Measurements from ENCODE around the gene KIF17. TPM values are rescaled to one million over a fixed set of nuclear protein-coding genes. Genes with fewer than 3 reads are reported as not detected.

Gene KIF17
- total RNA-seq, 6 donors from 2014 or later = 4.2 to 12.6 (median 8.5) TPM

GRCh38 chr1:20702416-20702815 is 15.4 kb downstream of the KIF17 start:
- Histone ChIP-seq H3K9me3 (no peaks in the 10 kb centered on the region), H3K36me3 (no peaks in the 10 kb centered on the region), H3K27me3 (no peaks in the 10 kb centered on the region), H3K27ac (no peak overlapping the region), H3K4me3 (no peak overlapping the region), H3K4me1 (peaks cover 0 to 1% (median 0%) of the 10 kb centered on the region in 4 donors)
- TF ChIP-seq CTCF (IDR thresholded peaks at IDR 0.05) (no peak), POLR2A (IDR thresholded peaks at IDR 0.05) (no peak), POLR2AphosphoS5 (IDR thresholded peaks at IDR 0.05) (no peak), EP300 (IDR thresholded peaks at IDR 0.05) (no peak)
- ATAC-seq (ENCODE audit: low FRiP score in 2 of 2) = no peak
- DNase-seq = no peak
- 89 to 94% methylated on average over 1 of the region's 1 CpG for WGBS, 2 donors

- no peak for DNase-seq
- no peaks in the 10 kb centered on the region for H3K9me3 ChIP-seq
- 89 to 96% methylated on average over 3 to 5 of the region's 5 CpGs for WGBS, 2 donors
- no peak overlapping the region for H3K4me3 ChIP-seq
- no peak for ATAC-seq (ENCODE audit: low FRiP score in 2 of 2)
- no peak overlapping the region for H3K27ac ChIP-seq
- H3K36me3 ChIP-seq = no peaks in the 10 kb centered on the region
- H3K4me1 ChIP-seq = peaks cover 3 to 7% (median 4%) of the 10 kb centered on the region in 4 donors
- no peak for TF ChIP-seq EP300 (IDR thresholded peaks at IDR 0.05)
- no peak for TF ChIP-seq POLR2AphosphoS5 (IDR thresholded peaks at IDR 0.05)
- no peak for TF ChIP-seq POLR2A (IDR thresholded peaks at IDR 0.05)
- TF ChIP-seq CTCF (IDR thresholded peaks at IDR 0.05) = no peak
- H3K27me3 ChIP-seq = no peaks in the 10 kb centered on the region
Observed at GRCh38 chr1:20701847-20702246, 16.0 kb downstream of the KIF17 start.

- H3K27ac ChIP-seq = no peak overlapping the region
- H3K9me3 ChIP-seq = no peaks in the 10 kb centered on the region
- no peaks in the 10 kb centered on the region for H3K27me3 ChIP-seq
- no peak overlapping the region for H3K4me3 ChIP-seq
- no peak for ATAC-seq (ENCODE audit: low FRiP score in 2 of 2)
- no peaks in the 10 kb centered on the region for H3K36me3 ChIP-seq
- WGBS, 2 donors = 85 to 88% methylated on average over 9 of the region's 9 CpGs
- no peak for TF ChIP-seq POLR2AphosphoS5 (IDR thresholded peaks at IDR 0.05)
- TF ChIP-seq EP300 (IDR thresholded peaks at IDR 0.05) = no peak
- TF ChIP-seq CTCF (IDR thresholded peaks at IDR 0.05) = no peak
- no peak for TF ChIP-seq POLR2A (IDR thresholded peaks at IDR 0.05)
- peaks cover 5 to 9% (median 7%) of the 10 kb centered on the region in 4 donors for H3K4me1 ChIP-seq
- DNase-seq = no peak
Observed at GRCh38 chr1:20701446-20701845, 16.4 kb downstream of the KIF17 start.

- Histone ChIP-seq H3K27me3 (no peaks in the 10 kb centered on the region), H3K4me3 (no peak overlapping the region), H3K36me3 (no peaks in the 10 kb centered on the region), H3K27ac (no peak overlapping the region), H3K4me1 (peaks cover 6 to 14% (median 8%) of the 10 kb centered on the region in 4 donors), H3K9me3 (no peaks in the 10 kb centered on the region)
- DNase-seq (no peak), ATAC-seq (ENCODE audit: low FRiP score in 2 of 2) (no peak)
- WGBS, 2 donors = 89 to 91% methylated on average over 16 to 17 of the region's 17 CpGs
- no peak for TF ChIP-seq POLR2A (IDR thresholded peaks at IDR 0.05)
- TF ChIP-seq CTCF (IDR thresholded peaks at IDR 0.05) = no peak
- no peak for TF ChIP-seq POLR2AphosphoS5 (IDR thresholded peaks at IDR 0.05)
- no peak for TF ChIP-seq EP300 (IDR thresholded peaks at IDR 0.05)
Observed at GRCh38 chr1:20700636-20701215, 17.1 kb downstream of the KIF17 start.

GRCh38 chr1:20699558-20699957 is 18.2 kb downstream of the KIF17 start:
- WGBS, 2 donors = 90 to 94% methylated on average over 9 of the region's 9 CpGs
- Histone ChIP-seq H3K27me3 (no peaks in the 10 kb centered on the region), H3K4me1 (peaks cover 6 to 14% (median 8%) of the 10 kb centered on the region in 4 donors), H3K4me3 (no peak overlapping the region), H3K9me3 (no peaks in the 10 kb centered on the region), H3K27ac (no peak overlapping the region), H3K36me3 (no peaks in the 10 kb centered on the region)
- ATAC-seq (ENCODE audit: low FRiP score in 2 of 2) (no peak), DNase-seq (no peak)
- TF ChIP-seq POLR2A (IDR thresholded peaks at IDR 0.05) (no peak), CTCF (IDR thresholded peaks at IDR 0.05) (no peak), POLR2AphosphoS5 (IDR thresholded peaks at IDR 0.05) (no peak), EP300 (IDR thresholded peaks at IDR 0.05) (no peak)

Measured in upper lobe of left lung (tissue), 6 donors.